Testis (tissue), 2 donors: ENCODE data around the gene USP17L15.
"Not testable (repeated sequence)": the region's sequence is repeated elsewhere in the genome, so short reads cannot be mapped to it uniquely, and the experiment has no call there.

Experiments
- POLR2A ChIP-seq: fragments of 450-650 bp; IDR thresholded peaks from one replicate; pipeline ENCODE4 v1.6.1; 2017; ENCODE audit warnings: antibody characterized with exemption, mild to moderate bottlenecking, moderate library complexity
- TF ChIP-seq, protein P1 (sequence below), 3 experiments: fragments of 450-650 bp in 2 of 3; fragments of 200-600 bp in 1 of 3; sonication (generic) in 1 of 3; IDR thresholded peaks; one replicate each; pipeline ENCODE4 v1.5.1; 2016 to 2019; ENCODE audit warnings: antibody characterized with exemption in 3 of 3, mild to moderate bottlenecking in 2 of 3, moderate library complexity in 1 of 3

DNA sequence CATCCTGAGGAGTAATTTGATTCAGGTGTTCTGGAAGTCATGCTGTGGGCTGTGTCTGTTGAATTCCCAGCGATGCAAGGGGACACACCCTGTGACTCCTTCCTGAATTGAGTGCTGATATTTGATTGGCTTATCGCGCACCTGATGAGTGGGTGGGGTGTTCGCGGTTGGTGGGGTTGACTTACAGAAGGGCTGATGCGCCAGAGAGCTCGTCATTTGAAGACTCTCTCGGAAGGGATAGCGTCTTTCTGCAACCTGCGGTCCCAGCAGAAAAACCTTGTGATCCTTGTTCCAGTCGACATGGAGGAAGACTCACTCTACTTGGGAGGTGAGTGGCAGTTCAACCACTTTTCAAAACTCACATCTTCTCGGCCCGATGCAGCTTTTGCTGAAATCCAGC, 28.4 kb downstream of the USP17L15 start, which contains the start of gene USP17L21:
- TF ChIP-seq, protein P1, sequence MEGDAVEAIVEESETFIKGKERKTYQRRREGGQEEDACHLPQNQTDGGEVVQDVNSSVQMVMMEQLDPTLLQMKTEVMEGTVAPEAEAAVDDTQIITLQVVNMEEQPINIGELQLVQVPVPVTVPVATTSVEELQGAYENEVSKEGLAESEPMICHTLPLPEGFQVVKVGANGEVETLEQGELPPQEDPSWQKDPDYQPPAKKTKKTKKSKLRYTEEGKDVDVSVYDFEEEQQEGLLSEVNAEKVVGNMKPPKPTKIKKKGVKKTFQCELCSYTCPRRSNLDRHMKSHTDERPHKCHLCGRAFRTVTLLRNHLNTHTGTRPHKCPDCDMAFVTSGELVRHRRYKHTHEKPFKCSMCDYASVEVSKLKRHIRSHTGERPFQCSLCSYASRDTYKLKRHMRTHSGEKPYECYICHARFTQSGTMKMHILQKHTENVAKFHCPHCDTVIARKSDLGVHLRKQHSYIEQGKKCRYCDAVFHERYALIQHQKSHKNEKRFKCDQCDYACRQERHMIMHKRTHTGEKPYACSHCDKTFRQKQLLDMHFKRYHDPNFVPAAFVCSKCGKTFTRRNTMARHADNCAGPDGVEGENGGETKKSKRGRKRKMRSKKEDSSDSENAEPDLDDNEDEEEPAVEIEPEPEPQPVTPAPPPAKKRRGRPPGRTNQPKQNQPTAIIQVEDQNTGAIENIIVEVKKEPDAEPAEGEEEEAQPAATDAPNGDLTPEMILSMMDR (IDR thresholded peaks at IDR 0.05): not testable (repeated sequence)
- not testable (repeated sequence) for TF ChIP-seq POLR2A
